ENCODE measurements around the gene CXCL10.

CXCL10 gene

DNA sequence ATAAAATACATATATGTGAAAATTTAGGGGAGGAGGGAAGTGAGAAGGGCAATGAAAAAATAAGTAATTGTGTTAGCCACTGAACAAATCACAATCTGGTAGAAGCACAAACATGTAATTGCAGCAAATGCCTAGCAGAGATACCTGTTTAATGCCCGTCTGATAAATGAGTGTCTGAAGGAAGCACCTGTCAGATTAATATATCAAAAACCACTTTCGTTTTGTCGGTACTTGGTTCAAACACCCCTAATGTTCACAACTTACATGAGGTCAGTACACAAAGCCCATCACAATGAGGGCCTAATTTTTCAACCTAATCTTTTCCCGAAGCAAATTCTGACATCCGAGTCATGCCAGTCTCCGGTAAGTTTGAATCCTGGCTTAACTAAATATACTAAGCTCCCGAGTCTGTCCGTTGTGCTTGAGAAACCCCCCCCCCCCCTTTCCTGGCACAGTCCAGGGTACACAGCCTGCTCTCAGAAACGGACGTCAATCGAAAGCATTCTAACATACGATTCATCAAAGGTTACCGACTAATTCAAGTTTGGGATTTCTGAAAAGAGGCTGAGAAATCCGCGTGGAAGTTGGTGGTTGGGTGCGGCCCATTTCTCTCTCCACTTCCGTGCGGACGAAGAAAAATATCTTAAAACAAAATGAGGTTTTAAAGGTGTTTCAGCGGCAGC is 33.3 kb downstream of the CXCL10 start:
- no peak for DNase-seq

DNA sequence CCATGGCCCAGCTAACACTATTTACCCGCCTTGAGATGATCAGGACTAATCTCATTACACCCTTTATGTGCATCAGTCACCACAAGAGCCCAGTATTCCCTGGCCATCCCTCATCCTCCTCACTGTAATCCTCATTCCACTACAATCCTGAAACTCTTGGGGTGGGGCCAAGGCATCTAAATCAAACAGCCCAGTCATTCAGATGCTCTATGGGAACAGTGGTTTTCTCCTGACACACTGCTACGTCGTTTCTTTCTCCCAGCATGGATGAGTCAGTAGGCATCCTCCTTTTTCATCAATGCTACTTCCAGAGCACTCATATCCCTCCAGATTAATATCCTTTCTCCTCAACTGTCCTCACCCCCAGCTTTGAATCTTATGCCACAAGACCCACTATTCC is 38.2 kb downstream of the CXCL10 start:
- DNase-seq, result no peak

GRCh38 chr4:75980576-75980975 is 42.7 kb downstream of the CXCL10 start:
- DNase-seq, result no peak

- no peak for DNase-seq
Measured at GRCh38 chr4:75976177-75976576, 47.1 kb downstream of the CXCL10 start.

GRCh38 chr4:75973766-75974165 is 49.5 kb downstream of the CXCL10 start:
- DNase-seq, result no peak

All from activated CD4-positive, alpha-beta T cell treated with anti-CD3 and anti-CD28 coated beads, Interleukin-2, Interleukin-6, amounts not matched to agents 100 ng/mL and 50 ng/mL, durations not matched to agents 16 hours and 8 hours (primary cell).